NCI-H1930 (cell line): ENCODE results near the gene SLC30A1.
"Not testable (repeated sequence)": the region's sequence is repeated elsewhere in the genome, so short reads cannot be mapped to it uniquely, and the experiment has no call there.

Experiments
- DNase-seq, 2 experiments: peaks; one replicate each; lab custom pipeline; 2025; lab: John Stamatoyannopoulos, UW

The SLC30A1 gene

GRCh38 chr1:211578640-211579439, at the start of gene SLC30A1:
Gene SLC30A1 (minus strand): TSS chr1:211579161. CDS start chr1:211578612, 549 bp downstream.
- DNase-seq: peak; percentile 91 to 97

DNA sequence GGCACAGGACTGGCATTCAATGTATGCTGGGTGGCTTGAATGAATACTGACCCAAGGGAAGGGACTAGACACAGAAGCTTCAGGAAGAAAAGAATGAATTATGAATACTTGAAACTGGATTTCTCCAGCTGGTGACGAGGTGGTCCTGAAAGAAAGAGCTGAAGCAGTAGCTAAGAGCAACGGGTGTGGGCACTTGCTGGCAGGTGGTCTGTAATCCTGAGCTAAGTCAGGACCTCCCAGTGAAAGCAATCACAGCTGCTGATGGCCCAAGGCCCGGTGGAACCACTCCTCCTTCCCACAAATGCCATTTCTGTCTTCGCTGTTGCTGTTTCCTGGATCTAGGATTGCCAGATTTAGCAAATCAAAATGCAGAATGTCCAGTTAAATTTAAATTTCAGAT, 49.5 kb upstream of the SLC30A1 start:
- no peak for DNase-seq

DNA sequence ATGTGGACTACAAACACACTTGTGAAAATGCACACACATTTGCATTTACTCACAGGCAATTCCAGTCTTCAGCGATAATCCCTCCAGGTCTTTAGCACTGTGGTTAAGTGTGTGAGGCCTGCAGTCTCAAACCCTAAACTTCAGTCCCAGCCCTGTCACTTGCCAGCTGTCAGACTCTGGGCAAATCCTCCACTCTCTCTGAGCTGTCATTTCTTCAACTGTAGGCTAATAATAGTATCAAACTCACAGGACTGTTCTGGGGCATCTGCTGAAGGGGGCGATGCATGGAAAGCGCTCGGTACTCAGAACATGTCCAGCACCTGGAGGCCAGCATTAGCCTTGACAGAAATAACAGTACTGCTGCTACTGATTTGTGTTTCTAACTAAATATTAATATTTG, 48.3 kb upstream of the SLC30A1 start:
- DNase-seq: no peak

GRCh38 chr1:211625866-211626265, 46.9 kb upstream of the SLC30A1 start:
- not testable (repeated sequence) for DNase-seq

DNA sequence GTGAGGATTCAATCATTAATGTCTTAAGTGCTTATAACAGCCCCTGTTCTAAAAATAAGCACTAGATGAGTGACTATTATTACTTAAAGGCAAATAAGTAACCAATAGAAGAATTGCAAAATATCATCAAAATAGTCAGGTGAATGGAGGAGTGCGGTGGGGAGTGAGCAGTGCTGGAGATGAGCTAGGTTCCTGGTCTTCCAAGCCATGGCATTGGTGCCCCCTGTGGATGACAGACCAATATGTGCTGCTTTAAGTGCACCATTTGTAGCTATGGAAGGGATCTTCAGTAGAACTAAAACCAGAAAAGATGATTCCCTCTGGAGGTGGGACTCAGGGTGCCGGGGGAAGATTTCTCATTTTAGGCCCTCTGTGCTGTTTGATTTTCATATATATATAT, 46.1 kb upstream of the SLC30A1 start:
- DNase-seq: peak in 1 of 2 experiments; percentile 7

DNA sequence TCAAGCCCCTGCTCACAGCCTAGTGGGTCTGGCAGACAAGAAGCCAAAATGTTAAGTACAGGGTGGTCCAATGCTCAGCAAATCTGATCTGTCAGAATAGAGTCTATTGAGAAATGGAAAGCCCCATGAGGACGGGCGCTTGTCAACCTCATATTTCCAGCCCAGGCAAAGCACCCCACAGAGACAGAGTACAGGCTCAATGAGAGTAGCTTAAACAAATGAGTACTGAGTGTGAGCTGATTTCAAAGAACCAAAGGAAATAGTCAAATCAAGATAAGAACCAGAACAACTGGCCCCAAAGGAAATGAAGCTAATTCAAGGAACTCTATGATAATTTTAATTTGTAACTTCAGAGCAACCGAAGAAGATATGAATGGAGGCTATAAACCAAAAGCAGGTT, 44.6 kb upstream of the SLC30A1 start:
- no peak for DNase-seq

DNA sequence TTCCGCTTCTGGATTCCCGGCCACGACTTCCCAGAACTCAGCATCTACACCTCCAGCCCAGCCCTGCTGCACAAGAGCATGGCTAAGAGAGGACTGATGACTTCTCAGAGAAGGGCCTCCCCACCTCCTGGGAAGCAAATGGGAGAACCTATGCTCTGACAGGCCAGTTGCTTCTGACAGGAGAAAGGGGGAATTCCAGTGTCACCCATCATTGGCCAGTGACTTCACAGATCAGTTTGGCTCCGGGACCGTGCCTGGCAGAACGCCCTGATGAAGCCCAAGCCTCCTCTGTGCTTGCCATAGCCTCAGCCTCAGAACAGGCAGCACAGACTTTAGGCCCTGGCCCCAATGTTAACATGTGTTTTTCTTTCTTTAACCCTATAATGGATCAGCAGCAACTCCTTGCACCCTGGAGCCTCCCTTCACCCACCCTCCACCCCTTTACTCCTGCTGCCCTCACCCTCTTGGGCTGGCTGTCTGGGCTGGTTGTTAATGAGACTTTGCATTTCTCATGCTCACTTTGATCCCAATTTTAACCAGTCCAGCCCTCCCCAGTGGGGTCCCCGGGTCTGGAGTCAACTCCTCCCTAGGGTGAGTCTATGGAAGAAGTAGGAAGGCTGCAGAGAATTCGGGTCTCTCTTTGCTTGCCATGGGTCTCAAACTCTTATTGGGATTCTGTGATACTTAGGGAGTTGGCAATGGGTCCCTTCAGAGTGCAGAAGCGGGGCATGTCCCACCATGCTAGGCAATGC, 42.7 kb upstream of the SLC30A1 start:
- no peak for DNase-seq

DNA sequence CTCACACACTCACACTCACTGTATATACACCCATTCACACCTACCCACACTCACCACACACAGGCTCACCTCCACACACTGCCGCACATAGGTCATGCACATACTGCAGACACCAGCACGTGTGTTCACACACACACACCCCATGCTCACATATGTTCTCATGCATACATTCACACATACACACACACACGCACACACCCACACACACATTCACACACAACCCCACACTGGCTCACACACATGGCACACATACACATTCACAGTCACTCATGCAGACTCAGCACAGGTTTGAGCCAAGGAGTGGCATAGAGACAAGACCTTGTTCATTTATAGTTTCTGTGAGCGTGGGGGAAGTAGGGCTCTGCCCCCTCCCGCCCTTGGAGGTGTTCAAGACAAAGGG, 41.1 kb upstream of the SLC30A1 start:
- no peak for DNase-seq

- no peak for DNase-seq
Measured at GRCh38 chr1:211619033-211619996, 40.4 kb upstream of the SLC30A1 start.

DNA sequence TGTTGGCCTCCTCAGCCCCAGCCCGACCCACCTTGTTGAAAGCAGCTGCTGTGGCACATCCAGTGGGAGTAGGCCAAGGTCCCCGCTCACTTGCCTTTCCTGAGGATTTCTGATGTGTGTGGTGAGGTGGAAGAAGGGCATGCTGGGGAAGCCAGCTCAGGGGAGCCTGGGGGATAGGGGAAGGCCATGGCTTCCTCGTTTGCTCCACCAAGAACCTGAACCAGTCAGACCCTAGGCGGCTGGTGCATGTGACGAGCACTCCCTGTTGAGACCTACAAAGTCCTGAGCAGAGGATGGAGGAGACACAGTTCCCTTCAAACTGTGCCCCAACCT, 38.0 kb upstream of the SLC30A1 start:
- DNase-seq: no peak

- no peak for DNase-seq
Measured at GRCh38 chr1:211616231-211616964, 37.4 kb upstream of the SLC30A1 start.

DNA sequence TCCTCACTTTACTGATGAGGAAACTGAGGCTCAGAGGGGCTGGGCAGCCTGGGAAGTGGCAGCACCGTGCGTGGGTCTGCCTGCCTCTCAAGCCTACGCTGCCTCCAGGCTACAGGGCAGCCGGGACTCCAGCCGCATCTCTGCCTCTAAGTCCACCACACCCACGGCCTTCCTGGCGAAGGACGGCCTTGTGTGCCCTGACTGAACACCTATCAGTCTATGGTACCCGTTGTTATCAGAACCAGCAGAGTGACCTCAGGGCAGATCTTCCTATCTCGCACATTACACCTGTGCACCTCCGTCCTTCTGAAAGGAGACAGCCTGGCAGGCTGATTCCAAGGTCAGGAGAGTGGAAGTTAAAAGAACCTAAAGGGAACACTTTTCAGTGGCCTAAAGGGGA, 35.7 kb upstream of the SLC30A1 start:
- DNase-seq: no peak

DNA sequence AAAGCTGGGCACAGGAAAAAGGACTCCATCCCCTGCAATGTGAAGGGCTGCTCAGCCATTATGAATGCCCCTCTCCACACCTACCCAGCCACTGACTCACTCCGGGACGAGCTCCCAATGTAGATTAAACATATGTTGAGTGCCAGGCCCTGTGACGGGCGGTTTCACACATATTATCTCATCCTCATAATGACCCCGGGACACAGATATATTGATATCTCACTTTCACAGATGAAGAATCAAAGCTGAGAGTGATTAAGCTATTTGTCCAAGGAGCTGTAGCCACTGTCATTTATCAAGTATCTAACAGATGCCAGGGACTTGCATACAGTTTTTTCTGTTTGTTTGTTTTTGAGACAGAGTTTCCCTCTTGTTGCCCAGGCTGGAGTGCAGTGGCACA, 35.0 kb upstream of the SLC30A1 start:
- DNase-seq: no peak

- no peak for DNase-seq
Measured at GRCh38 chr1:211613108-211613947, 34.4 kb upstream of the SLC30A1 start.

DNA sequence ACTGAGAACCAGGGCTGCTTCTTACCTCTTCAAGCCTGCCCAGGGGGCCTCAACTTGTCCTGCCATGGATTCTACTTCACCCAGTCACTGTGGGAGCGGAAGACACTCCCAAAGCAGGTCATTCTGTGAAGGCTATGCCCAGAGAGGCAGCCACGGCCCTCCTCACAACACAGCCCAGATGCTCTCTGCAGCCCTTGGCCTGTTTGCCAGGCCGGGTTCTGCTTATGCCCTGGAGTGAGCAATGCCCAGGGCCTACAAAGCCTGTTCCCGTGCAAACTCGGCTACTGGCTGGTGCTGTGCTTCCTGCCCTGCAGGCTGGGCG, 33.8 kb upstream of the SLC30A1 start:
- no peak for DNase-seq

DNA sequence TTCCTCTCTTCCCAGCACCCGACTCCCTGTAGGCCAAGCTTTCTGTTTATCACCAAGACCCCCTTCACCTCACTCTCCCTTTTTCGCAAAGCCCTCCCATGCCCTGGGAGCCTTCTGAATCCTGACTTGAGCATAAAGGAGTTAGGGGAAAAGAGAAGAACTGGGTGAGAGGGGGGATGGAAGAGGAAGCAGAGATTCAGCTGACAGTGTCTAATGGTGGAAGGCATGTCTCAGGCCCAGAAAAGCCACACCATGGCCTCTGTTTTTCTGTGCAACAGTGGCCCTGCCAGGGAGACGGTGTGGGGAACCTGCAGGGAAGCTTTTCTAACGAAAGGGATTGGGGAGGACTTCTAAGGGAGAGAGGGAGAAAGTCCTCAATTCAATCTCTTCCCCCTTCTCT, 32.9 kb upstream of the SLC30A1 start:
- DNase-seq: no peak

- no peak for DNase-seq
Measured at GRCh38 chr1:211610779-211611556, 32.0 kb upstream of the SLC30A1 start.

GRCh38 chr1:211609120-211610024, 30.4 kb upstream of the SLC30A1 start:
- no peak for DNase-seq
